Right lobe of liver (tissue), 6 donors: ENCODE measurements around the gene LRRC40. TPM values are rescaled to one million over a fixed set of nuclear protein-coding genes. Genes with fewer than 3 reads are reported as not detected.

ENCODE experiments used
- ATAC-seq, 4 donors: fragments of 200-7000 bp; cut with Tn5 transposase; one replicate each; pipeline ENCODE4 v1.9.1; 2020; ENCODE audit warnings: mild to moderate bottlenecking in 4 of 4, moderate library complexity in 4 of 4
- DNase-seq, 3 donors: peaks; one replicate each; pipeline ENCODE4 v3.0.0-alpha.2; 2020
- H3K27ac ChIP-seq, 3 donors: fragments of 200-600 bp; one replicate each; pipeline ENCODE4 v1.8.0; 2022
- H3K27me3 ChIP-seq, 2 donors: fragments of 200-600 bp; one replicate each; pipeline ENCODE4 v1.8.0; 2022
- H3K36me3 ChIP-seq, 4 donors: fragments of 200-600 bp; sonication (generic) in 1 of 4; one replicate each; pipeline versions ENCODE4 v1.5.1 to v1.8.0; 2017 to 2022; ENCODE audit warnings: control low read depth in 1 of 4
- H3K4me1 ChIP-seq, 4 donors: fragments of 200-600 bp; sonication (generic) in 1 of 4; one replicate each; pipeline versions ENCODE4 v1.5.1 to v1.8.0; 2017 to 2022; ENCODE audit warnings: control low read depth in 1 of 4
- H3K4me3 ChIP-seq, 3 donors: fragments of 200-600 bp; one replicate each; pipeline ENCODE4 v1.8.0; 2022
- H3K9me3 ChIP-seq, 4 donors: fragments of 200-600 bp; sonication (generic) in 1 of 4; one replicate each; pipeline versions ENCODE4 v1.5.1 to v1.8.0; 2017 to 2022; ENCODE audit warnings: control low read depth in 1 of 4
- POLR2A ChIP-seq: fragments of 450-650 bp; IDR thresholded peaks from one replicate; pipeline ENCODE4 v1.6.1; 2017; ENCODE audit warnings: antibody characterized with exemption, mild to moderate bottlenecking
- WGBS: methylation state at CpG from one replicate; pipeline ENCODE4 v1.1.6; 2018; ENCODE audit warnings: low coverage, low lambda C conversion rate; ENCODE audit not compliant: insufficient coverage; ENCODE audit errors: missing lambda C conversion rate; 5-methylcytosine and 5-hydroxymethylcytosine counted together
- intact Hi-C, 2 donors: fragments of 100-400 bp; cut with DNase I; formaldehyde crosslinking; loops; one replicate each; pipeline versions ENCODE4 v1.11.2 to v1.14.1; 2022
- total RNA-seq, 6 experiments: library from RNA; depleted of rRNA in 2 of 6; stranded (reverse); fragments of >200 nt in 2 of 6; fragmentation: NEBNext Ultra II Directional in 3 of 6; extraction: Animal tissue kit (Norgen Biotek cat#: 25700) in 3 of 6; gene quantifications; one replicate each; pipeline versions ENCODE4 v1.1.0 to v1.2.4, GENCODE V29; 2016 to 2023
- TF ChIP-seq, protein P1 (sequence below), 4 donors: fragments of 200-600 bp in 3 of 4; fragments of 450-650 bp in 1 of 4; IDR thresholded peaks; one replicate each; pipeline versions ENCODE4 v1.5.1 to v1.8.0; 2016 to 2022; ENCODE audit warnings: antibody characterized with exemption in 4 of 4, mild to moderate bottlenecking in 2 of 4
- donor health status: DM: no; HTN: yes; CAD: no.
- donor health status: DM: no; HTN: no; CAD: no.
- donor health status: DM: no; HTN: no; CAD: no.
- donor health status: DM: no; HTN: yes; CAD: no.
- donor health status: DM: no; HTN: yes; CAD: no.

The LRRC40 gene
- total RNA-seq, 6 experiments from 2014 or later, result 8.9 to 15.3 (median 9.9) TPM

DNA sequence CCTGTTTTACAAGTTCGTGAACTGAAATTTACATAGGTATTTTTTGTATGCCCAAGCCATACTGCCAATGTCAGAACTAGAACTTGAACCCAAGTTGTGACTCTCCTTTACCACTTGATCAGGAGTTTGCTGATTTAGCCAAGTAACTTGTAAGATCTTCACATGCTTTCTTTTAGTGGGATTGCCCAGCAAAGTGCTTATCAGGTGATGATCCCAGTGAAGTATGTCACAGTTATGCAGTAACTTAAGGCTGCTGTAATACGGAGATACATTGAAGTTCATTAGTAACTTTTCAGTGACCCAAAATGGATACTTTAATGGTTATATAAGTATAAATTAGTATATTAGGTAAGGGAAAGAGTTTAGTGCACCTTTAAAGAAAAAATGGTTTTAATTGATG is 19.6 kb upstream of the LRRC40 start:
- intact Hi-C loops, result no loop called here
- no peak for ATAC-seq
- Histone ChIP-seq H3K9me3 (no peaks in the 10 kb centered on the region), H3K36me3 (peaks cover 0 to 34% (median 10%) of the 10 kb centered on the region in 4 donors), H3K4me1 (peaks cover 0 to 10% (median 3%) of the 10 kb centered on the region in 4 donors), H3K27me3 (no peaks in the 10 kb centered on the region), H3K27ac (no peak overlapping the region), H3K4me3 (no peak overlapping the region)
- WGBS, result 85% methylated on average over 2 of the region's 2 CpGs
- DNase-seq, result no peak
- TF ChIP-seq POLR2A, result no peak

DNA sequence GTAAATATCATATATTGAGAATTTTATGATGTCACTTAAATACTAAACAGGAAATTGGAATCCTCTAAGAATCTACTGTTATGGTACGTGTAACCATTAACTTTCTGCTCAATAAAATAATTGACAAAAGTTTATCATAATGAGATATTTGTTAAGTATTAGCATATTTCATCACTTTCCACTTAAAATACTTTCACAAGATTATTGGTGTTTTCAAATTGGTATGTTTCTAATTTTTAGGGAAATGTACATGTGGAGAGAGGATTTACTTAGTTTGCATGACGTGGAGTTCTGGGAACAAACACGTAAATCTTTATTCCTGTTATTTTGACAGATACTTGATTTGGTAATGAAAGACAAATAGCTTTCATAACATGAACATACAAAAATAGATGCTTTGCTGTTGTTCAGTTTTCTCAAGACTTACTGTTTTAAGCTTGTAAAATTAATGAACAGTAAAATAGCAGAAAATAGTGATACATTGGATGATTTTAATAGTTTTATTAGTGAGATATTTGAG is 17.4 kb upstream of the LRRC40 start:
- Histone ChIP-seq H3K4me3 (peak overlapping the region; percentile 67 to 76 (median 72)), H3K9me3 (no peaks in the 10 kb centered on the region), H3K27ac (peak overlapping the region in 1 of 3 donors; percentile 82), H3K36me3 (peaks cover 0 to 16% (median 0%) of the 10 kb centered on the region in 4 donors), H3K27me3 (no peaks in the 10 kb centered on the region), H3K4me1 (peaks cover 0 to 10% (median 3%) of the 10 kb centered on the region in 4 donors)
- 15% methylated on average over 3 of the region's 3 CpGs for WGBS
- TF ChIP-seq POLR2A, result no peak
- TF ChIP-seq, protein P1, sequence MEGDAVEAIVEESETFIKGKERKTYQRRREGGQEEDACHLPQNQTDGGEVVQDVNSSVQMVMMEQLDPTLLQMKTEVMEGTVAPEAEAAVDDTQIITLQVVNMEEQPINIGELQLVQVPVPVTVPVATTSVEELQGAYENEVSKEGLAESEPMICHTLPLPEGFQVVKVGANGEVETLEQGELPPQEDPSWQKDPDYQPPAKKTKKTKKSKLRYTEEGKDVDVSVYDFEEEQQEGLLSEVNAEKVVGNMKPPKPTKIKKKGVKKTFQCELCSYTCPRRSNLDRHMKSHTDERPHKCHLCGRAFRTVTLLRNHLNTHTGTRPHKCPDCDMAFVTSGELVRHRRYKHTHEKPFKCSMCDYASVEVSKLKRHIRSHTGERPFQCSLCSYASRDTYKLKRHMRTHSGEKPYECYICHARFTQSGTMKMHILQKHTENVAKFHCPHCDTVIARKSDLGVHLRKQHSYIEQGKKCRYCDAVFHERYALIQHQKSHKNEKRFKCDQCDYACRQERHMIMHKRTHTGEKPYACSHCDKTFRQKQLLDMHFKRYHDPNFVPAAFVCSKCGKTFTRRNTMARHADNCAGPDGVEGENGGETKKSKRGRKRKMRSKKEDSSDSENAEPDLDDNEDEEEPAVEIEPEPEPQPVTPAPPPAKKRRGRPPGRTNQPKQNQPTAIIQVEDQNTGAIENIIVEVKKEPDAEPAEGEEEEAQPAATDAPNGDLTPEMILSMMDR (IDR thresholded peaks at IDR 0.05), result no peak
- DNase-seq (no peak), ATAC-seq (no peak)
- intact Hi-C loops, result no loop called here

DNA sequence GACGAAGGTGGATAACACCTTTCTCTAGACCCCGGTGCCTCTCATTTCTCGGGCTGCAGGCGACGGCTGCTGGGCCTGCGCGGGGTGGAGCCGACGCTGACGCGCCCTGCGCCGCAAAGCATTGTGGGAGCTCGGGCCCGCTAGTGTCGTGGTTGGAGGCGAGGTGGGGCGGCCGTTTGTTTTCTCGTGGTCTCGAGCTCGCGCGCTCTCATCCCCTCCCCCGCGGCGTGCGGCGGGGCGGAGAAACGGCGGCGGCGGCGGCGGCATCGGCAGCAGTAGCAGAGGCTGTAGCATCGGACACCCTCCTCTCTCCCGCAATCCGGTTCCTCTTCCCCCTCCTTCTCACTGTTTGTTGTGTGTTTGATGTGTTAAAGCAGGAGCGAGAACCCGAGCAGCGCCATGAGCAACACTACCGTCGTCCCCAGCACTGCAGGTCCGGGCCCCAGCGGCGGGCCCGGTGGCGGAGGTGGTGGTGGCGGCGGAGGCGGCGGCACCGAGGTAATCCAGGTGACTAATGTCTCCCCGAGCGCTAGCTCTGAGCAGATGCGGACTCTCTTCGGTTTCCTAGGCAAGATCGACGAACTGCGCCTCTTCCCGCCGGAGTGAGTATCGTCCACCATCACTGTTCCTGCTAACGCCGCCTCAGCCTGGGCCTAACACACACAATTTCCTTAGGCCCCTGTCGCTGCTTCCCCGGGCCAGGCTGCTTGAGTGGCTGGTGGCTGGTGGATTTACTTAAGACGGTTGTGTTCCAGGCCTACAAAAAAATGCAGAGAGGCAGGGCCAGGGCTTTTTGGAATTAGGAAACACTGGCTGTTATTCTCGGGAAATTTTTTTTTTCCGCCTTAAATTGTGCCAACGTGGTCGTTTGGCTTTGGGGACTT is 16.1 kb upstream of the LRRC40 start, which contains the start of gene SRSF11:
TSS of gene SRSF11 (plus strand) at position 143 of the 884 bp plus-strand sequence. CDS start at position 400, 257 bp downstream.
- Histone ChIP-seq H3K4me3 (peak within 1 kb of the TSS; percentile 67 to 76 (median 72)), H3K36me3 (peaks cover 0 to 18% (median 0%) of the 10 kb centered on the region in 4 donors), H3K9me3 (no peaks in the 10 kb centered on the region), H3K27me3 (no peaks in the 10 kb centered on the region), H3K4me1 (peaks cover 0 to 10% (median 3%) of the 10 kb centered on the region in 4 donors), H3K27ac (peak within 1 kb of the TSS; percentile 82 to 96 (median 91))
- WGBS, result under 1% methylated on average over 27 of the region's 74 CpGs
- DNase-seq (peak; percentile 96 to 97 (median 97)), ATAC-seq (peak; percentile 99 to 100 (median 100))
- TF ChIP-seq, protein P1 (IDR thresholded peaks at IDR 0.05), result peak in 2 of 4 donors; percentile 7 to 16
- peak; percentile 82 for TF ChIP-seq POLR2A
- intact Hi-C loops, result no loop called here

DNA sequence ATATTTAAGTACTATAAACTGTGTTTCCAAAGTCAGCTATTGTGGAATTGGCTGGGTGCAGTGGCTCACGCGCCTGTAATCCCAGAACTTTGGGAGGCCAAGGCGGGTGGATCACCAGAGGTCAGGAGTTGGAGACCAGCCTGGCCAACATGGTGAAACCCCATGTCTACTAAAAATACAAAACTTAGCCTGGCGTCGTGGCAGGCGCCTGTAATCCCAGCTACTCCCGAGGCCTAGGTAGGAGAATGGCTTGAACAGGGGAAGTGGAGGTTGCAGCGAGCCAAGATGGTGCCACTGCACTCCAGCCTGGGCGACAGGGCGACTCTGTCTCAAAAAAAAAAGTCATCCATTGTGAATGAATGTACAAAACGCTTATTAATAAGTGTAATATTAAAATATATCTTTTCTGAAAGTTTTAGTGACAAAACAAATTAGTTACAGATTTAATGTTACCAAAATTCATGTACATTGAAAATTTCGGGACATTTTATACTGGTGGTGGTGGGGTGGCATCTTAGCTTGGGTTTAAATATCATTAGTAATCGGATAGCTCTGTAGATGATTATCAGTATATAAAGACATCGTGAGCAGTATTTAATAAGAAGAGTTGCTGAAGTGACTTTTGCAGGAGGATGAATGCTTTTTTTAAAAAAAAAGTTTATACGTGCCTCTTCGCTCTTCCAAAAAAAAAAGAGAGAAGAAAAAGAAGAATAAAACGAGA is 15.3 kb upstream of the LRRC40 start:
- peak overlapping the region in 2 of 3 donors; percentile 82 to 91 for H3K27ac ChIP-seq
- TF ChIP-seq, protein P1 (IDR thresholded peaks at IDR 0.05), result no peak
- TF ChIP-seq POLR2A, result no peak
- no peak for ATAC-seq
- no peaks in the 10 kb centered on the region for H3K27me3 ChIP-seq
- DNase-seq, result no peak
- H3K4me1 ChIP-seq, result peaks cover 0 to 10% (median 3%) of the 10 kb centered on the region in 4 donors
- H3K36me3 ChIP-seq, result peaks cover 0 to 20% (median 0%) of the 10 kb centered on the region in 4 donors
- WGBS, result 54% methylated on average over 15 of the region's 17 CpGs
- intact Hi-C loops, result no loop called here
- H3K4me3 ChIP-seq, result peak overlapping the region; percentile 67 to 76 (median 72)
- H3K9me3 ChIP-seq, result no peaks in the 10 kb centered on the region
